ENCODE measurements around the gene CSNK1G3. TPM values are rescaled to one million over a fixed set of nuclear protein-coding genes. Genes with fewer than 3 reads are reported as not detected.
A peak's percentile ranks its signal among the peaks of the same experiment; 100 is the strongest.
"Not testable (repeated sequence)": the region's sequence is repeated elsewhere in the genome, so short reads cannot be mapped to it uniquely, and the experiment has no call there.

CSNK1G3 gene
- 10 to 100 TPM; 32.1 to 53.1 TPM for total RNA-seq
- 17.9 TPM for polyA plus RNA-seq (ENCODE audit: insufficient read depth, low read depth, low replicate concordance)
- long read RNA-seq, donor 1, full-length matches to known transcripts = 6 of 18 reads
- long read RNA-seq, donor 1, partial matches to known transcripts = 12 of 18 reads
- long read RNA-seq, donor 1, other reads (novel, unspliced or antisense) = 0 of 18 reads
- long read RNA-seq, donor 2, full-length matches to known transcripts = 5 of 5 reads
- long read RNA-seq, donor 2, partial matches to known transcripts = 0 of 5 reads
- long read RNA-seq, donor 2, other reads (novel, unspliced or antisense) = 0 of 5 reads

DNA sequence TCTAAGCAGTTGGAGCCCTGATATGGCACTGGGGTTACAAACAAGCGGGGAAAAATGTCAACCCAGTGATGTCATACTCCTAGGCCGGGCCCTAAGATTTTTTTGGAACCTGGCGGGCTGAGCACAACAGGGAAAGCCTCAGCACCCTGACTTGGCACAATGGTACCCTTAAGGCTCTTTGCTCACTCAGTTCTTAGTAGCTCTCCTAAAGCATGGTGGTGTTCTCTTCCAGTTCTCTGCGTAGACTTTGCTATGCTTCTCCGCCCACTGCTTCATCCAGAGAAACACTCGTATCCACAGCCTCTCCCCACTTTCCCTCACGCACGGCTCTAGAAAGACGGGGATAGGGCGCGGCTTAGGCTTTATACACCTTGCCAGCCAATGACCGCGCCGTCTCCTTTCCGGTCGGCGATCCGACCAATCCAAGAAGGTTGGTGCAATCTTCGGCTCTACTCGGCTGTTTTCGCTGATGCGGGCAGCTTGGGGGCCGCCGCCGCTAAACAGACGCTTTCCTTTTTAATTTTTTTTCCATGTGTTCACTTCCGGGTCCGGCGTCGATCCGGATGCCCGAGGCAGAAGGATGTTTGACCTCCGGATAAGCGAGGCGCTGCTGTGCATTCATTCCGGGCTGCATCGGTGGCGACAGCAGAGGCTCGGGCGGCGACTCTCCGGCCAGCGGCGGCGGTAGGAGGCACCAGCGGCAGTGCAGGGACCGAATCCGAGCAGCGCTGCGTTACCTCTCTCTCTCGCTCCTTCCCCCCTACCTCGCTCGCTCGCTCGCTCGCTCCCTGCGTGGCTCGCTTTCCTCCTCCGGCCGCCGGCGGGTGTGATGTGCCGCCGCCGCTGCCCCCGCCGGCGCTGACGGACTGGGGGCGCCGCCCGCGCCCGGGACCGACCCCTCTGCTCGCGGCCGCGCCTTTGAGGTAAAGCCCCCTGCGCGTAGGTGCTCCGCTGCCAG is at the start of gene CSNK1G3:
Gene CSNK1G3 (plus strand): TSS at position 530 of the 958 bp plus-strand sequence. CDS start 33,487 bp downstream, outside the sequence.
- H3K4me3 ChIP-seq = peak within 1 kb of the TSS; percentile 76 to 95
- peaks cover 14% of the 10 kb centered on the region for H3K4me1 ChIP-seq
- H3K27me3 ChIP-seq = no peaks in the 10 kb centered on the region
- TF ChIP-seq POLR2A (IDR thresholded peaks at IDR 0.05) = no peak
- TF ChIP-seq, protein P1, sequence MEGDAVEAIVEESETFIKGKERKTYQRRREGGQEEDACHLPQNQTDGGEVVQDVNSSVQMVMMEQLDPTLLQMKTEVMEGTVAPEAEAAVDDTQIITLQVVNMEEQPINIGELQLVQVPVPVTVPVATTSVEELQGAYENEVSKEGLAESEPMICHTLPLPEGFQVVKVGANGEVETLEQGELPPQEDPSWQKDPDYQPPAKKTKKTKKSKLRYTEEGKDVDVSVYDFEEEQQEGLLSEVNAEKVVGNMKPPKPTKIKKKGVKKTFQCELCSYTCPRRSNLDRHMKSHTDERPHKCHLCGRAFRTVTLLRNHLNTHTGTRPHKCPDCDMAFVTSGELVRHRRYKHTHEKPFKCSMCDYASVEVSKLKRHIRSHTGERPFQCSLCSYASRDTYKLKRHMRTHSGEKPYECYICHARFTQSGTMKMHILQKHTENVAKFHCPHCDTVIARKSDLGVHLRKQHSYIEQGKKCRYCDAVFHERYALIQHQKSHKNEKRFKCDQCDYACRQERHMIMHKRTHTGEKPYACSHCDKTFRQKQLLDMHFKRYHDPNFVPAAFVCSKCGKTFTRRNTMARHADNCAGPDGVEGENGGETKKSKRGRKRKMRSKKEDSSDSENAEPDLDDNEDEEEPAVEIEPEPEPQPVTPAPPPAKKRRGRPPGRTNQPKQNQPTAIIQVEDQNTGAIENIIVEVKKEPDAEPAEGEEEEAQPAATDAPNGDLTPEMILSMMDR (IDR thresholded peaks at IDR 0.05) = no peak
- H3K9me3 ChIP-seq = no peaks in the 10 kb centered on the region
- peak within 1 kb of the TSS; percentile 82 to 96 for H3K27ac ChIP-seq
- H3K36me3 ChIP-seq (ENCODE audit: low read depth, missing control alignments) = no peaks in the 10 kb centered on the region
- DNase-seq = peak; percentile 98
- intact Hi-C loops (cut with DNase I; ENCODE audit: low total_unique reads) = no loop called here
- WGBS, 2 donors = 1 to 2% methylated on average over 52 to 82 of the region's 82 CpGs

DNA sequence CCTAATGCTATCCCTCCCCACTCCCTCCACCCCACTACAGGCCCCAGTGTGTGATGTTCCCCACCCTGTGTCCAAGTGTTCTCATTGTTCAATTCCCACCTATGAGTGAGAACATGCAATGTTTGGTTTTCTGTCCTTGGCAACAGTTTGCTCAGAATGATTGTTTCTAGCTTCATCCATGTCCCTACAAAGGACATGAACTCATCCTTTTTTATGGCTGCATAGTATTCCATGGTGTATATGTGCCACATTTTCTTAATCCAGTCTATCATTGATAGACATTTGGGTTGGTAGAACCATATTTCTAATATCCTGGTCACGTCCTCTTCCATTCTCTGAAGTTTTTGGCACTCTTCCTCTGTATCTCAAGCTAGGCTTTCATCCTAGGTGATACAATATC is 45.1 kb upstream of the CSNK1G3 start:
- WGBS, 2 donors = 94 to 97% methylated on average over 1 of the region's 1 CpG
- H3K27me3 ChIP-seq; H3K36me3 ChIP-seq (ENCODE audit: low read depth, missing control alignments); H3K27ac ChIP-seq; H3K9me3 ChIP-seq; intact Hi-C loops (cut with DNase I; ENCODE audit: low total_unique reads); H3K4me1 ChIP-seq; DNase-seq; H3K4me3 ChIP-seq: not testable (repeated sequence)

DNA sequence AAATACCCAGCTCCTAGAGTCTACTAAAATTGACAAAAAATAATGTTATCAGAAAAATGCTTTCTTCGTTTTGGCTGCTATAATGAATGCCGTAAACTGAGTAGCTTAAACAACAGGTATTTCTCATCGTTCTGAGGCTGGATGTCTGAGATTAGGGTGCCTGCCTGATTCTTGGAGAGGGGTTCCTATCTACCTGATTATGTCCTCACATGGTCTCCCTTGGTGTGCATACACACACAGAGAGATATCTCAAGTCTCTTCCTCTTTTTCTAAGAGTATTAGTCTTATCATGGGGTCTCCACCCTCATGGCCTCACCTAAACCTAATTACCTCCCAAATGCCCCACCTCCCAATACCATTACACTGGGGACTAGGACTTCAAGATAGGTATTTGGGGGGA is 40.6 kb upstream of the CSNK1G3 start:
- H3K36me3 ChIP-seq (ENCODE audit: low read depth, missing control alignments) = no peaks in the 10 kb centered on the region
- intact Hi-C loops (cut with DNase I; ENCODE audit: low total_unique reads) = no loop called here
- H3K9me3 ChIP-seq = no peaks in the 10 kb centered on the region
- H3K4me3 ChIP-seq = no peak overlapping the region
- H3K4me1 ChIP-seq = no peaks in the 10 kb centered on the region
- WGBS, 2 donors = 72 to 88% methylated on average over 3 of the region's 3 CpGs
- H3K27me3 ChIP-seq = no peaks in the 10 kb centered on the region
- DNase-seq = no peak
- TF ChIP-seq, protein P1 (IDR thresholded peaks at IDR 0.05) = no peak
- TF ChIP-seq POLR2A (IDR thresholded peaks at IDR 0.05) = no peak
- no peak overlapping the region for H3K27ac ChIP-seq

DNA sequence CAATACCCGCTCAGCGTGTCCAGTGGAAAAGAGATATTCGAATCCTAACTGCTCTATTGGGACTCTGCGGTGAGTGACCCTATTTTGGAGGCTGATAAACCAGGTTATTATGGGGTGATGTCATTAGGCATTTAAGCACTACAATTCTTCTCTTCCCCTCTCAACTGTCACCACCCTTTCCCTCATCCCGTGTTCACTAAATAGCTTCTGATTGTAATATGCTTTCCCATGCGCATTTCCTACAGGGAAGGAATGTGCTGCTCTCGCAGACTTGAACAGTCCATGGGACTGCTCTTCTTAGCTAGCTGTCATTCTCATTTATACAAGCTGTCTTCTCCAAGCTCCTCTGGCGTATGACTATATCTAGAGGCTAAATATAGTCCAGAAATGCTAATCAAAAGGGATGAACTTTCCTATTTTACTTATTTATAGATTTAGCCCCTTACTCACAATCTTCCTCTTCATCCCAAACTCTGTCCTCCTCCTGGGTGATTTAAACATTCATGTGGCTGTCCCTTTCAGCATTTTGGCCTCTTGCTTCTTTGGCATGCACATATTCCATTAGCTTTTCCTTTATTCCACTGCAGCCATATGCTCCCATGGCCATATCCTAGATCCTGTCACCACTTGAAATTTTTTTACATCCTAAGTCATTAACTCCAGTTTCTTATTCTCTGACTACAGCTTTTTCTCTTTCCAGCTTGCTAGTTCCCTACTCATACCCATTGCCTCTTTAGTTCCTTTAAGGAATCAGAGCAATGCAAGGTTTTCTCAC is 39.6 kb upstream of the CSNK1G3 start:
- no peaks in the 10 kb centered on the region for H3K9me3 ChIP-seq
- no peak for DNase-seq
- H3K27me3 ChIP-seq = no peaks in the 10 kb centered on the region
- H3K4me1 ChIP-seq = no peaks in the 10 kb centered on the region
- TF ChIP-seq POLR2A (IDR thresholded peaks at IDR 0.05) = no peak
- TF ChIP-seq, protein P1 (IDR thresholded peaks at IDR 0.05) = no peak
- H3K4me3 ChIP-seq = no peak overlapping the region
- H3K36me3 ChIP-seq (ENCODE audit: low read depth, missing control alignments) = no peaks in the 10 kb centered on the region
- intact Hi-C loops (cut with DNase I; ENCODE audit: low total_unique reads) = no loop called here
- no peak overlapping the region for H3K27ac ChIP-seq
- WGBS, 2 donors = 78 to 80% methylated on average over 8 of the region's 8 CpGs

DNA sequence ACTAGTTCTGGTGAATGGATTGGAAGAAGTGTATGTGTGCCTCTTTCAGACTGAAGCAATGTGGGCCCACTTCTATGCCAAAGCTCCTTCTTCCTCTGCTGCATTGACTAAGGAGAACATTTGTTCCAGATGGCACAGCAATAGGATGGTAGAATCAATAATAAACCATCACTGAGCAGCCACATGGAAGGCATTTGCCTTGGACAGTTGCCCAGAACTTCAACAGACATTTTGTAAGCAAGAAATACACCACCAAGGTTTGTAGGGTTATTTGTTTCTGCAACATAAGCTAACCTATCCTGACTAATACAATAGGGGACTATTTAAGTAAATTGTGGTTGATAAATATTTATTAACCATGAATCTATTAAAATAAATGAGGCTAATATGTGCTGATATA is 37.7 kb upstream of the CSNK1G3 start:
- Histone ChIP-seq H3K4me3 (no peak overlapping the region), H3K36me3 (ENCODE audit: low read depth, missing control alignments) (no peaks in the 10 kb centered on the region), H3K4me1 (no peaks in the 10 kb centered on the region), H3K9me3 (no peaks in the 10 kb centered on the region), H3K27ac (no peak overlapping the region), H3K27me3 (no peaks in the 10 kb centered on the region)
- DNase-seq = no peak
- intact Hi-C loops (cut with DNase I; ENCODE audit: low total_unique reads) = no loop called here
- TF ChIP-seq, protein P1 (IDR thresholded peaks at IDR 0.05) = no peak
- TF ChIP-seq POLR2A (IDR thresholded peaks at IDR 0.05) = no peak

Measured in testis (tissue), 5 donors.